Panc1 (cell line): Measurements from ENCODE around the gene UGT1A10. TPM values are rescaled to one million over a fixed set of nuclear protein-coding genes. Genes with fewer than 3 reads are reported as not detected.

Experiments
- ATAC-seq: fragments of 200-7000 bp; cut with Tn5 transposase; 2 replicates; pipeline ENCODE4 v1.9.1; 2020; ENCODE audit warnings: mild to moderate bottlenecking, moderate library complexity
- BruUV-seq: library from RNA; stranded (reverse); fragments of 400-500 nt; replicated peaks from 2 replicates; lab custom pipeline; 2021; lab: Mats Ljungman, UMichigan
- CTCF ChIA-PET: fragments of 300-600 bp; sonication (Branson Sonifier 250); formaldehyde crosslinking; loops from one replicate; lab custom pipeline; 2022; ENCODE audit warnings: antibody characterized with exemption; lab: Charles Lee
- POLR2A ChIA-PET: fragments of 300-600 bp; sonication (Branson Sonifier 250); formaldehyde crosslinking; loops from one replicate; lab custom pipeline; 2022; ENCODE audit warnings: antibody characterized with exemption; lab: Charles Lee
- DNase-seq: peaks from one replicate; pipeline ENCODE4 v3.0.0-alpha.2; 2010; ENCODE audit warnings: low read depth, low spot score
- H3K27ac ChIP-seq: 2 replicates; pipeline ENCODE4 v1.5.1; 2011; ENCODE audit warnings: mild to moderate bottlenecking, low read length, inconsistent platforms
- H3K27me3 ChIP-seq: fragments of 200-500 bp; sonication (Bioruptor generic); 2 replicates; pipeline ENCODE4 v1.6.0; 2014; ENCODE audit warnings: low read length, inconsistent platforms; ENCODE audit not compliant: control insufficient read depth, insufficient read depth
- H3K36me3 ChIP-seq: fragments of 200-500 bp; sonication (Bioruptor generic); 2 replicates; pipeline ENCODE4 v1.5.1; 2014; ENCODE audit warnings: inconsistent platforms, mild to moderate bottlenecking, low read length, moderate library complexity; ENCODE audit not compliant: control insufficient read depth, insufficient read depth
- H3K4me1 ChIP-seq: 2 replicates; pipeline ENCODE4 v1.5.1; 2011; ENCODE audit warnings: inconsistent platforms, mild to moderate bottlenecking, low read length, moderate library complexity; ENCODE audit not compliant: control insufficient read depth, insufficient read depth
- H3K4me3 ChIP-seq, 2 experiments: 2 replicates each; pipeline ENCODE4 v1.5.1; 2011 to 2012; ENCODE audit warnings: low read depth in 2 of 2, low read length in 2 of 2, mild to moderate bottlenecking in 2 of 2, inconsistent platforms in 1 of 2, moderate library complexity in 1 of 2
- H3K9me3 ChIP-seq: fragments of 200-500 bp; sonication (Bioruptor generic); 2 replicates; pipeline ENCODE4 v1.5.1; 2014; ENCODE audit warnings: low read depth, mild to moderate bottlenecking, inconsistent platforms, low read length, moderate library complexity; ENCODE audit not compliant: control insufficient read depth, insufficient read depth
- POLR2AphosphoS5 ChIP-seq: IDR thresholded peaks from 2 replicates; pipeline ENCODE4 v1.6.1; 2012; ENCODE audit warnings: mild to moderate bottlenecking, low read depth, low read length, moderate library complexity
- SIN3A ChIP-seq: IDR thresholded peaks from 2 replicates; pipeline ENCODE4 v1.6.1; 2012; ENCODE audit warnings: low read depth, mild to moderate bottlenecking, low read length, moderate library complexity, borderline replicate concordance; ENCODE audit not compliant: insufficient read depth
- TCF7L2 ChIP-seq: IDR thresholded peaks from 2 replicates; pipeline ENCODE4 v1.6.1; 2011; ENCODE audit warnings: mild to moderate bottlenecking, low read depth, low read length, inconsistent platforms
- in situ Hi-C: cut with HindIII; loops from 2 replicates; pipeline ENCODE4 v1.10.0; 2016; ENCODE audit warnings: low sequenced_read_pairs, low pct_unique_long_range_greater_than_20kb
- intact Hi-C: fragments of 100-400 bp; cut with micrococcal nuclease; formaldehyde crosslinking; loops from one replicate; pipeline ENCODE4 v1.10.0; 2022; ENCODE audit not compliant: unreplicated experiment
- total RNA-seq: library from RNA; stranded (reverse); gene quantifications from one replicate; pipeline ENCODE4 v1.2.1, GENCODE V29; 2021; ENCODE audit not compliant: unreplicated experiment
- TF ChIP-seq, protein P1 (sequence below), 2 experiments: IDR thresholded peaks; 2 replicates each; pipeline ENCODE4 v1.6.1; 2011 to 2012; ENCODE audit warnings: low read depth in 2 of 2, control low read depth in 1 of 2, low read length in 1 of 2, mild to moderate bottlenecking in 1 of 2, moderate library complexity in 1 of 2; ENCODE audit not compliant: insufficient read depth in 1 of 2
- TF ChIP-seq, protein P2 (sequence below): fragments of 450-650 bp; IDR thresholded peaks from 2 replicates; pipeline ENCODE4 v1.5.1; 2017; ENCODE audit warnings: mild to moderate bottlenecking

Gene UGT1A10
- total RNA-seq, 1 experiment from 2014 or later = not detected

DNA sequence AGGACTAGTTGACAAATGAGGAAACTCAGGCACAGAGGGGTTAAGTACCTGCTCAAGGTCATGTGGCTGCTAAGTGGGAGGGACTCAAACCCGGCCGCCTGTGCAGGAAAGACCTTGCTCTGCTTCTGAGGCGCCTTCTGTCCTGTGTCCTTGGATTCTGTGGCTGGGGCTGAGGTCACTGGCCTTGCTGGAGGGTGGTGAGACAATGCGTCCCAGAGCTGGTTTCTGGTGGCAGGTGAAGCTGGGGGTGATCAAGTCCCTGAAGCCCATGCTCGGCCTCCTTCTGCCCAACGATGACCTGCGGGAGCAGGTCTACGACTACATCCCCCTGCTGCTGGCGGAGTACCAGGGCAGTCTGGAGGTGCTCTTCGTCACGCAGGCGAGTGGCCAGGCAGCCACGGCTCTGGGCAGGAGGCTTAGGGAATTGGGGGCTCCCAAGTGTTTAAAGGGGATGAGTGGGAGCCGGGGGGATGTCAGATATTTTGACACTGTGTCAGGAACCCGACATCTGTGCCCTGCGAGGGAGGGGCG is 157.9 kb downstream of the UGT1A10 start:
- TF ChIP-seq POLR2AphosphoS5 (no peak), TCF7L2 (no peak), SIN3A (no peak)
- TF ChIP-seq, protein P1, sequence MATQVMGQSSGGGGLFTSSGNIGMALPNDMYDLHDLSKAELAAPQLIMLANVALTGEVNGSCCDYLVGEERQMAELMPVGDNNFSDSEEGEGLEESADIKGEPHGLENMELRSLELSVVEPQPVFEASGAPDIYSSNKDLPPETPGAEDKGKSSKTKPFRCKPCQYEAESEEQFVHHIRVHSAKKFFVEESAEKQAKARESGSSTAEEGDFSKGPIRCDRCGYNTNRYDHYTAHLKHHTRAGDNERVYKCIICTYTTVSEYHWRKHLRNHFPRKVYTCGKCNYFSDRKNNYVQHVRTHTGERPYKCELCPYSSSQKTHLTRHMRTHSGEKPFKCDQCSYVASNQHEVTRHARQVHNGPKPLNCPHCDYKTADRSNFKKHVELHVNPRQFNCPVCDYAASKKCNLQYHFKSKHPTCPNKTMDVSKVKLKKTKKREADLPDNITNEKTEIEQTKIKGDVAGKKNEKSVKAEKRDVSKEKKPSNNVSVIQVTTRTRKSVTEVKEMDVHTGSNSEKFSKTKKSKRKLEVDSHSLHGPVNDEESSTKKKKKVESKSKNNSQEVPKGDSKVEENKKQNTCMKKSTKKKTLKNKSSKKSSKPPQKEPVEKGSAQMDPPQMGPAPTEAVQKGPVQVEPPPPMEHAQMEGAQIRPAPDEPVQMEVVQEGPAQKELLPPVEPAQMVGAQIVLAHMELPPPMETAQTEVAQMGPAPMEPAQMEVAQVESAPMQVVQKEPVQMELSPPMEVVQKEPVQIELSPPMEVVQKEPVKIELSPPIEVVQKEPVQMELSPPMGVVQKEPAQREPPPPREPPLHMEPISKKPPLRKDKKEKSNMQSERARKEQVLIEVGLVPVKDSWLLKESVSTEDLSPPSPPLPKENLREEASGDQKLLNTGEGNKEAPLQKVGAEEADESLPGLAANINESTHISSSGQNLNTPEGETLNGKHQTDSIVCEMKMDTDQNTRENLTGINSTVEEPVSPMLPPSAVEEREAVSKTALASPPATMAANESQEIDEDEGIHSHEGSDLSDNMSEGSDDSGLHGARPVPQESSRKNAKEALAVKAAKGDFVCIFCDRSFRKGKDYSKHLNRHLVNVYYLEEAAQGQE (IDR thresholded peaks at IDR 0.05; ENCODE audit: insufficient read depth in 1 of 2, low read depth in 2 of 2, low read length in 1 of 2) = no peak
- TF ChIP-seq, protein P2, sequence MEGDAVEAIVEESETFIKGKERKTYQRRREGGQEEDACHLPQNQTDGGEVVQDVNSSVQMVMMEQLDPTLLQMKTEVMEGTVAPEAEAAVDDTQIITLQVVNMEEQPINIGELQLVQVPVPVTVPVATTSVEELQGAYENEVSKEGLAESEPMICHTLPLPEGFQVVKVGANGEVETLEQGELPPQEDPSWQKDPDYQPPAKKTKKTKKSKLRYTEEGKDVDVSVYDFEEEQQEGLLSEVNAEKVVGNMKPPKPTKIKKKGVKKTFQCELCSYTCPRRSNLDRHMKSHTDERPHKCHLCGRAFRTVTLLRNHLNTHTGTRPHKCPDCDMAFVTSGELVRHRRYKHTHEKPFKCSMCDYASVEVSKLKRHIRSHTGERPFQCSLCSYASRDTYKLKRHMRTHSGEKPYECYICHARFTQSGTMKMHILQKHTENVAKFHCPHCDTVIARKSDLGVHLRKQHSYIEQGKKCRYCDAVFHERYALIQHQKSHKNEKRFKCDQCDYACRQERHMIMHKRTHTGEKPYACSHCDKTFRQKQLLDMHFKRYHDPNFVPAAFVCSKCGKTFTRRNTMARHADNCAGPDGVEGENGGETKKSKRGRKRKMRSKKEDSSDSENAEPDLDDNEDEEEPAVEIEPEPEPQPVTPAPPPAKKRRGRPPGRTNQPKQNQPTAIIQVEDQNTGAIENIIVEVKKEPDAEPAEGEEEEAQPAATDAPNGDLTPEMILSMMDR = no peak
- CTCF ChIA-PET = no interaction called here
- ATAC-seq = no peak

DNA sequence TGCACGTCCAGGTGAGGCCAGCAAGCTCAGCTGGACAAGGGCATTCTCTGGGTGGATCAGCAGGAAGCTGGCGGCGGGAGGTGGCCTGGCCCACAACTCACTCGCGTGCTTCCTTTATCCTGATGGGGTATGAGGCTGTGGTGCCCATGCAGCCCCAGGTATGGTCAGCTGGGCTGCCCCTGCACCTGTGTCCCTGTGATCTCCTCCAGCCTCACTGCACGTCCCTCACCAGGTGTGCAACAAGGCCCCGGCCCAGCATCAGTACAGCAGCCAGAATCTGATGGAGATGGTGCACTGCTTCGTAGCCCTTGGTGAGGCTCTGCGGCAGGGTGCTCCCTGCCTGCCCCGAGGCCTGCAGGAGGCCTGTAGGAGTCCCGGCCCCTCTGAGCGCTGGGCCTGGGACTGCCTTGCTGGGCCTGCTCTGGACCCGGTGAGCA is 159.5 kb downstream of the UGT1A10 start:
- ATAC-seq (no peak; the same call in 1 of the 2 replicates), DNase-seq (no peak)
- Histone ChIP-seq H3K27ac (no peak overlapping the region), H3K27me3 (no peaks in the 10 kb centered on the region), H3K9me3 (no peaks in the 10 kb centered on the region), H3K4me3 (no peak overlapping the region), H3K4me1 (no peaks in the 10 kb centered on the region), H3K36me3 (no peaks in the 10 kb centered on the region)
- intact Hi-C loops = no loop called here
- ChIA-PET POLR2A (no interaction called here), CTCF (no interaction called here)
- in situ Hi-C loops = no loop called here
- no TSS peak for BruUV-seq
- TF ChIP-seq TCF7L2 = no peak
- TF ChIP-seq, protein P2 = no peak
- no peak for TF ChIP-seq POLR2AphosphoS5
- TF ChIP-seq SIN3A = no peak
- TF ChIP-seq, protein P1 (IDR thresholded peaks at IDR 0.05; ENCODE audit: insufficient read depth in 1 of 2, low read depth in 2 of 2, low read length in 1 of 2) = no peak

More for the DNA sequence above, 157.9 kb downstream of the UGT1A10 start:
- Histone ChIP-seq H3K27ac (no peak overlapping the region), H3K27me3 (no peaks in the 10 kb centered on the region), H3K4me1 (no peaks in the 10 kb centered on the region), H3K36me3 (no peaks in the 10 kb centered on the region), H3K9me3 (no peaks in the 10 kb centered on the region), H3K4me3 (no peak overlapping the region)
- POLR2A ChIA-PET = no interaction called here
- BruUV-seq = no TSS peak
- no peak for DNase-seq
- in situ Hi-C loops (no loop called here), intact Hi-C loops (no loop called here)
